ENCODE results near the gene IL17C. TPM values are rescaled to one million over a fixed set of nuclear protein-coding genes. Genes with fewer than 3 reads are reported as not detected.

Gene IL17C
- total RNA-seq, 1 experiment from 2014 or later: 1.9 TPM

DNA sequence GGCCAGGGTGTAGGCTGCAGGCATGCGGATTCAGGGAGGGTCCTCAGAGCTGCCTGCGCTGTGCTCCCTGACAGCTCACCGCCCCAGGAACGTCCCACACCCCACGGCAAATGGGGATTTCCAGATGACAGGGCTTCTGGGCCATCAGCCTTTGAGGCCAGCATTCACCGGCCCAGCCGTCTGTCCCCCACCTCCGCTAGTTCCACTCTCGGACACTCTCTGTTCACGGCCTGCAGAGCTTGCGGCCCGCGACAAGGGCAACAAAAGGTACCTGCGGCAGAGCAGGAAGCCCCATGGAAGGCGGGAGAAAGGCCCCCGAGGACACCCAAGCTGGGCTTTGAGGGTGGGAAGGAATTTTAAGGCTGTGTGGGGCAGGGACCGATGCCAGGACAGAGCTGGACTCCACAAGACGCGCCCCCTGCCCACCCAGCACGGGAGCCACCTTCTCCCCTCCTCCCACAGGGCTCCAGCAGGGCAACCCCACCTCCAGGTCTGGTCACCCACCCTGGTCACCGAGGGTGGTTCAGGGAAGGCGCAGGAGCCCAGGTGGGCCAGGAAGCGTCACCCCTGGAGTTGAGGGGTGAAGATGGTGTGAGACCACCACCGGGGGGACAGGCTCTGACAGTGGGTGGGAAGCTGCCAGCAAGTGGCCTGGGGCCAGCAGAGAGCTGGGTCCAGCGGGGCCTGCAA, 18.1 kb downstream of the IL17C start:
- H3K9me3 Mint-ChIP-seq: no peaks in the 10 kb centered on the region
- ChIA-PET CTCF (interaction anchor here (0.7 to 1.6 kb wide), 4 partner anchors 16 to 918 kb away, joined by 3 to 6 read pairs (median 3); no protein-coding TSS in a partner anchor), POLR2A (no interaction called here)
- H3K27ac Mint-ChIP-seq: no peak overlapping the region
- no peak for TF ChIP-seq MXD4 (CRISPR knock-in tag; IDR thresholded peaks at IDR 0.05; ENCODE audit: borderline replicate concordance)
- TF ChIP-seq ZNF138 (CRISPR knock-in tag; conservative IDR thresholded peaks at IDR 0.05): no peak
- no peak for TF ChIP-seq ZNF671 (CRISPR knock-in tag; IDR thresholded peaks at IDR 0.05)
- no peak for TF ChIP-seq FOXJ3 (CRISPR knock-in tag; IDR thresholded peaks at IDR 0.05; ENCODE audit: borderline replicate concordance)
- TF ChIP-seq ZNF416 (CRISPR knock-in tag; IDR thresholded peaks at IDR 0.05): no peak
- TF ChIP-seq, protein P1, sequence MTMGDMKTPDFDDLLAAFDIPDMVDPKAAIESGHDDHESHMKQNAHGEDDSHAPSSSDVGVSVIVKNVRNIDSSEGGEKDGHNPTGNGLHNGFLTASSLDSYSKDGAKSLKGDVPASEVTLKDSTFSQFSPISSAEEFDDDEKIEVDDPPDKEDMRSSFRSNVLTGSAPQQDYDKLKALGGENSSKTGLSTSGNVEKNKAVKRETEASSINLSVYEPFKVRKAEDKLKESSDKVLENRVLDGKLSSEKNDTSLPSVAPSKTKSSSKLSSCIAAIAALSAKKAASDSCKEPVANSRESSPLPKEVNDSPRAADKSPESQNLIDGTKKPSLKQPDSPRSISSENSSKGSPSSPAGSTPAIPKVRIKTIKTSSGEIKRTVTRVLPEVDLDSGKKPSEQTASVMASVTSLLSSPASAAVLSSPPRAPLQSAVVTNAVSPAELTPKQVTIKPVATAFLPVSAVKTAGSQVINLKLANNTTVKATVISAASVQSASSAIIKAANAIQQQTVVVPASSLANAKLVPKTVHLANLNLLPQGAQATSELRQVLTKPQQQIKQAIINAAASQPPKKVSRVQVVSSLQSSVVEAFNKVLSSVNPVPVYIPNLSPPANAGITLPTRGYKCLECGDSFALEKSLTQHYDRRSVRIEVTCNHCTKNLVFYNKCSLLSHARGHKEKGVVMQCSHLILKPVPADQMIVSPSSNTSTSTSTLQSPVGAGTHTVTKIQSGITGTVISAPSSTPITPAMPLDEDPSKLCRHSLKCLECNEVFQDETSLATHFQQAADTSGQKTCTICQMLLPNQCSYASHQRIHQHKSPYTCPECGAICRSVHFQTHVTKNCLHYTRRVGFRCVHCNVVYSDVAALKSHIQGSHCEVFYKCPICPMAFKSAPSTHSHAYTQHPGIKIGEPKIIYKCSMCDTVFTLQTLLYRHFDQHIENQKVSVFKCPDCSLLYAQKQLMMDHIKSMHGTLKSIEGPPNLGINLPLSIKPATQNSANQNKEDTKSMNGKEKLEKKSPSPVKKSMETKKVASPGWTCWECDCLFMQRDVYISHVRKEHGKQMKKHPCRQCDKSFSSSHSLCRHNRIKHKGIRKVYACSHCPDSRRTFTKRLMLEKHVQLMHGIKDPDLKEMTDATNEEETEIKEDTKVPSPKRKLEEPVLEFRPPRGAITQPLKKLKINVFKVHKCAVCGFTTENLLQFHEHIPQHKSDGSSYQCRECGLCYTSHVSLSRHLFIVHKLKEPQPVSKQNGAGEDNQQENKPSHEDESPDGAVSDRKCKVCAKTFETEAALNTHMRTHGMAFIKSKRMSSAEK (CRISPR knock-in tag; IDR thresholded peaks at IDR 0.05; ENCODE audit: borderline replicate concordance): no peak
- TF ChIP-seq ETV6 (CRISPR knock-in tag; IDR thresholded peaks at IDR 0.05): no peak
- TF ChIP-seq ATF2 (CRISPR knock-in tag; IDR thresholded peaks at IDR 0.05; ENCODE audit: borderline replicate concordance, low read depth): no peak
- TF ChIP-seq, protein P2, sequence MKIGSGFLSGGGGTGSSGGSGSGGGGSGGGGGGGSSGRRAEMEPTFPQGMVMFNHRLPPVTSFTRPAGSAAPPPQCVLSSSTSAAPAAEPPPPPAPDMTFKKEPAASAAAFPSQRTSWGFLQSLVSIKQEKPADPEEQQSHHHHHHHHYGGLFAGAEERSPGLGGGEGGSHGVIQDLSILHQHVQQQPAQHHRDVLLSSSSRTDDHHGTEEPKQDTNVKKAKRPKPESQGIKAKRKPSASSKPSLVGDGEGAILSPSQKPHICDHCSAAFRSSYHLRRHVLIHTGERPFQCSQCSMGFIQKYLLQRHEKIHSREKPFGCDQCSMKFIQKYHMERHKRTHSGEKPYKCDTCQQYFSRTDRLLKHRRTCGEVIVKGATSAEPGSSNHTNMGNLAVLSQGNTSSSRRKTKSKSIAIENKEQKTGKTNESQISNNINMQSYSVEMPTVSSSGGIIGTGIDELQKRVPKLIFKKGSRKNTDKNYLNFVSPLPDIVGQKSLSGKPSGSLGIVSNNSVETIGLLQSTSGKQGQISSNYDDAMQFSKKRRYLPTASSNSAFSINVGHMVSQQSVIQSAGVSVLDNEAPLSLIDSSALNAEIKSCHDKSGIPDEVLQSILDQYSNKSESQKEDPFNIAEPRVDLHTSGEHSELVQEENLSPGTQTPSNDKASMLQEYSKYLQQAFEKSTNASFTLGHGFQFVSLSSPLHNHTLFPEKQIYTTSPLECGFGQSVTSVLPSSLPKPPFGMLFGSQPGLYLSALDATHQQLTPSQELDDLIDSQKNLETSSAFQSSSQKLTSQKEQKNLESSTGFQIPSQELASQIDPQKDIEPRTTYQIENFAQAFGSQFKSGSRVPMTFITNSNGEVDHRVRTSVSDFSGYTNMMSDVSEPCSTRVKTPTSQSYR (CRISPR knock-in tag; IDR thresholded peaks at IDR 0.05): no peak
- TF ChIP-seq, protein P3, sequence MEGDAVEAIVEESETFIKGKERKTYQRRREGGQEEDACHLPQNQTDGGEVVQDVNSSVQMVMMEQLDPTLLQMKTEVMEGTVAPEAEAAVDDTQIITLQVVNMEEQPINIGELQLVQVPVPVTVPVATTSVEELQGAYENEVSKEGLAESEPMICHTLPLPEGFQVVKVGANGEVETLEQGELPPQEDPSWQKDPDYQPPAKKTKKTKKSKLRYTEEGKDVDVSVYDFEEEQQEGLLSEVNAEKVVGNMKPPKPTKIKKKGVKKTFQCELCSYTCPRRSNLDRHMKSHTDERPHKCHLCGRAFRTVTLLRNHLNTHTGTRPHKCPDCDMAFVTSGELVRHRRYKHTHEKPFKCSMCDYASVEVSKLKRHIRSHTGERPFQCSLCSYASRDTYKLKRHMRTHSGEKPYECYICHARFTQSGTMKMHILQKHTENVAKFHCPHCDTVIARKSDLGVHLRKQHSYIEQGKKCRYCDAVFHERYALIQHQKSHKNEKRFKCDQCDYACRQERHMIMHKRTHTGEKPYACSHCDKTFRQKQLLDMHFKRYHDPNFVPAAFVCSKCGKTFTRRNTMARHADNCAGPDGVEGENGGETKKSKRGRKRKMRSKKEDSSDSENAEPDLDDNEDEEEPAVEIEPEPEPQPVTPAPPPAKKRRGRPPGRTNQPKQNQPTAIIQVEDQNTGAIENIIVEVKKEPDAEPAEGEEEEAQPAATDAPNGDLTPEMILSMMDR (IDR thresholded peaks at IDR 0.05): no peak
- TF ChIP-seq FOXK1 (CRISPR knock-in tag; IDR thresholded peaks at IDR 0.05): no peak
- TF ChIP-seq TEAD4 (CRISPR knock-in tag; IDR thresholded peaks at IDR 0.05): no peak
- no peak for TF ChIP-seq SP1 (CRISPR knock-in tag; conservative IDR thresholded peaks at IDR 0.05)
- no peak overlapping the region for H3K4me3 Mint-ChIP-seq
- ATAC-seq (no peak), DNase-seq (ENCODE audit: low spot score) (no peak)
- peaks cover 11% of the 10 kb centered on the region; the same call in 1 of the 2 replicates for H3K36me3 Mint-ChIP-seq
- H3K27me3 Mint-ChIP-seq (ENCODE audit: low read depth): no peaks in the 10 kb centered on the region
- peaks cover 9% of the 10 kb centered on the region for H3K4me1 Mint-ChIP-seq

DNA sequence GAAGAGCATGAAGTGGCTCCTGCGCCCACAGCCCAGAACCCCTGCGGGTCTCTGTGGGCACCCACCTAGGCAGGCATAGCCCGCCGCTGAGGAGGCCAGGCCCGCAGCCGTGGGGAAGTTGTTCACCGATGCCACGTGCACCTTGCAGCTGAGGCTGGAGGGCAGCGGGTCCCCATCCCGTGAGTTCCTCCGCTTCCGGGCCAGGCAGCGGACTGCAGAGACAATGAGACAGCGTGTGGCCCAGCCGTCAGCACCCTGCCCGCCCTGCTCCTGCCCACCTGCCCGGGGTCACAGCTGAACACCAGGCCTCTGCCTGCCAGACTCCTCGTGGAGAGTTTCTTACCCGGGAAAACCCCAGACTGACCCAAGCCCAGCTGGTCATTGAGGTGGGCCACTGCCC, 19.0 kb downstream of the IL17C start:
- Mint-ChIP-seq H3K4me1 (peaks cover 14% of the 10 kb centered on the region), H3K36me3 (peaks cover 11% of the 10 kb centered on the region; the same call in 1 of the 2 replicates), H3K4me3 (no peak overlapping the region), H3K9me3 (no peaks in the 10 kb centered on the region), H3K27ac (no peak overlapping the region), H3K27me3 (ENCODE audit: low read depth) (no peaks in the 10 kb centered on the region)
- CTCF ChIA-PET: interaction anchor here (0.9 to 1.7 kb wide), 3 partner anchors 15 to 80 kb away, joined by 3 to 6 read pairs (median 5); no protein-coding TSS in a partner anchor
- TF ChIP-seq CBFB (CRISPR knock-in tag; IDR thresholded peaks at IDR 0.05; ENCODE audit: low read depth) (no peak), KAT7 (CRISPR knock-in tag; IDR thresholded peaks at IDR 0.05; ENCODE audit: borderline replicate concordance) (no peak), FOXK1 (CRISPR knock-in tag; IDR thresholded peaks at IDR 0.05) (no peak), ZNF219 (CRISPR knock-in tag; IDR thresholded peaks at IDR 0.05; ENCODE audit: borderline replicate concordance) (no peak)
- TF ChIP-seq, protein P1 (CRISPR knock-in tag; IDR thresholded peaks at IDR 0.05; ENCODE audit: borderline replicate concordance): no peak
- TF ChIP-seq, protein P4, sequence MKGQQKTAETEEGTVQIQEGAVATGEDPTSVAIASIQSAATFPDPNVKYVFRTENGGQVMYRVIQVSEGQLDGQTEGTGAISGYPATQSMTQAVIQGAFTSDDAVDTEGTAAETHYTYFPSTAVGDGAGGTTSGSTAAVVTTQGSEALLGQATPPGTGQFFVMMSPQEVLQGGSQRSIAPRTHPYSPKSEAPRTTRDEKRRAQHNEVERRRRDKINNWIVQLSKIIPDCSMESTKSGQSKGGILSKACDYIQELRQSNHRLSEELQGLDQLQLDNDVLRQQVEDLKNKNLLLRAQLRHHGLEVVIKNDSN (CRISPR knock-in tag; IDR thresholded peaks at IDR 0.05): no peak
- POLR2A ChIA-PET: no interaction called here
- ATAC-seq (no peak), DNase-seq (ENCODE audit: low spot score) (no peak)
